Keratinocyte (primary cell): ENCODE measurements around the gene NPPC. TPM values are rescaled to one million over a fixed set of nuclear protein-coding genes. Genes with fewer than 3 reads are reported as not detected.

Source experiments
- DNase-seq: peaks from one replicate; pipeline ENCODE4 v3.0.0-alpha.2; 2011; ENCODE audit warnings: low read depth, missing footprints, low spot score
- FAIRE-seq: peaks from 2 replicates; lab custom pipeline; 2011; peaks lifted over from hg19 to GRCh38; lab: Jason Lieb, UNC
- H2AFZ ChIP-seq: 2 replicates; pipeline ENCODE4 v1.6.0; 2012; ENCODE audit warnings: low read length, control low read depth, inconsistent platforms; ENCODE audit not compliant: control insufficient read depth
- H3K27ac ChIP-seq: 2 replicates; pipeline ENCODE4 v1.5.1; 2011; ENCODE audit warnings: low read length; ENCODE audit not compliant: control insufficient read depth, insufficient read depth
- H3K27me3 ChIP-seq: 3 replicates; pipeline ENCODE4 v1.6.0; 2011; ENCODE audit warnings: low read length; ENCODE audit not compliant: control insufficient read depth, insufficient read depth; ENCODE audit errors: extremely low read depth
- H3K36me3 ChIP-seq, 2 experiments: 2 replicates in 1 of 2; 3 replicates in 1 of 2; pipeline ENCODE4 v1.5.1; 2011; ENCODE audit warnings: low read length in 2 of 2, mild to moderate bottlenecking in 1 of 2; ENCODE audit not compliant: control insufficient read depth in 2 of 2, insufficient read depth in 2 of 2; ENCODE audit errors: extremely low read depth in 1 of 2
- H3K4me1 ChIP-seq: 3 replicates; pipeline ENCODE4 v1.5.1; 2011; ENCODE audit warnings: low read length; ENCODE audit not compliant: control insufficient read depth, insufficient read depth; ENCODE audit errors: extremely low read depth
- H3K4me2 ChIP-seq: 3 replicates; pipeline ENCODE4 v1.6.0; 2011; ENCODE audit warnings: low read depth, low read length; ENCODE audit not compliant: control insufficient read depth, insufficient read depth; ENCODE audit errors: extremely low read depth
- H3K4me3 ChIP-seq, 3 experiments: fragments of 200-600 bp in 1 of 3; sonication (generic) in 1 of 3; 2 replicates in 2 of 3; 3 replicates in 1 of 3; pipeline ENCODE4 v1.5.1; 2011 to 2016; ENCODE audit warnings: low read length in 3 of 3, mild to moderate bottlenecking in 3 of 3, control low read depth in 2 of 3, inconsistent platforms in 1 of 3, low read depth in 1 of 3, mixed read lengths in 1 of 3, mixed run types in 1 of 3, moderate library complexity in 1 of 3; ENCODE audit not compliant: control insufficient read depth in 2 of 3, insufficient read depth in 2 of 3; ENCODE audit errors: extremely low read depth in 1 of 3
- H3K79me2 ChIP-seq: 2 replicates; pipeline ENCODE4 v1.6.0; 2012; ENCODE audit warnings: low read length; ENCODE audit not compliant: control insufficient read depth, insufficient read depth
- H3K9ac ChIP-seq: 3 replicates; pipeline ENCODE4 v1.6.0; 2011; ENCODE audit warnings: low read length; ENCODE audit not compliant: control insufficient read depth, insufficient read depth; ENCODE audit errors: extremely low read depth
- H3K9me1 ChIP-seq: 3 replicates; pipeline ENCODE4 v1.6.0; 2011; ENCODE audit warnings: low read length; ENCODE audit not compliant: control insufficient read depth, insufficient read depth; ENCODE audit errors: extremely low read depth
- H3K9me3 ChIP-seq: 2 replicates; pipeline ENCODE4 v1.5.1; 2012; ENCODE audit warnings: low read depth, low read length; ENCODE audit not compliant: control insufficient read depth
- H4K20me1 ChIP-seq: 3 replicates; pipeline ENCODE4 v1.6.0; 2011; ENCODE audit warnings: low read length; ENCODE audit not compliant: control insufficient read depth, insufficient read depth; ENCODE audit errors: extremely low read depth
- CTCF ChIP-seq, 3 experiments: IDR thresholded peaks in 1 of 3; conservative IDR thresholded peaks in 1 of 3; optimal IDR thresholded peaks in 1 of 3; 2 replicates in 2 of 3; 3 replicates in 1 of 3; pipeline versions ENCODE3 to v1.5.1; 2011; ENCODE audit warnings: low read length in 3 of 3, mild to moderate bottlenecking in 3 of 3, moderate library complexity in 2 of 3, control low read depth in 1 of 3, inconsistent platforms in 1 of 3; ENCODE audit not compliant: insufficient read depth in 2 of 3; ENCODE audit errors: extremely low read depth in 1 of 3
- EZH2 ChIP-seq: IDR thresholded peaks from one replicate; pipeline ENCODE4 v1.6.1; 2012; ENCODE audit warnings: inconsistent platforms, mild to moderate bottlenecking, low read length, moderate library complexity
- dilution Hi-C: fragments of 300-500 bp; cut with MboI; formaldehyde crosslinking; loops from one replicate; pipeline ENCODE4 v1.7.0; 2020; ENCODE audit warnings: low sequenced_read_pairs; ENCODE audit not compliant: extremely low pct_ligation_motif_present
- polyA plus RNA-seq, 5 experiments: library from polyadenylated mRNA; depleted of rRNA in 3 of 5; stranded (reverse) in 3 of 5; stranded (forward) in 1 of 5; unstranded in 1 of 5; fragments of >200 nt; gene quantifications; 1 replicate in 1 of 5; 2 replicates in 3 of 5; 3 replicates in 1 of 5; pipeline versions ENCODE4 v1.2.1 to v1.2.3, GENCODE V29; 2011 to 2012; ENCODE audit warnings: missing spikeins in 2 of 5, low read depth in 1 of 5, low replicate concordance in 1 of 5

The NPPC gene
- polyA plus RNA-seq, 1 donor (not counting 4 experiments of a cell fraction or from before 2014, with no cell fraction given) = not detected

GRCh38 chr2:231879216-231879615 lies 47.0 kb downstream of the NPPC start:
- no peaks in the 10 kb centered on the region for H3K36me3 ChIP-seq
- peaks cover 12% of the 10 kb centered on the region for H3K4me1 ChIP-seq
- no peak for TF ChIP-seq CTCF (optimal IDR thresholded peaks at IDR 0.05 in 1 of 3, IDR thresholded peaks at IDR 0.05 in 1 of 3, conservative IDR thresholded peaks at IDR 0.05 in 1 of 3; ENCODE audit: extremely low read depth in 1 of 3, insufficient read depth in 2 of 3, low read length in 3 of 3)
- TF ChIP-seq EZH2 = no peak
- no peaks in the 10 kb centered on the region for H3K79me2 ChIP-seq
- H4K20me1 ChIP-seq = no peaks in the 10 kb centered on the region
- FAIRE-seq (no peak), DNase-seq (no peak)
- no peaks in the 10 kb centered on the region for H3K9me3 ChIP-seq
- no peak overlapping the region for H3K4me3 ChIP-seq
- H3K9ac ChIP-seq = no peak overlapping the region
- no peak overlapping the region for H3K4me2 ChIP-seq
- dilution Hi-C loops = loop anchor here (25.0 kb wide), 1 partner anchor 558 kb away; no protein-coding TSS in a partner anchor
- peaks cover 8% of the 10 kb centered on the region for H3K27me3 ChIP-seq
- H2AFZ ChIP-seq = no peak overlapping the region
- no peaks in the 10 kb centered on the region for H3K9me1 ChIP-seq
- H3K27ac ChIP-seq = no peak overlapping the region

GRCh38 chr2:231877533-231878456 lies 48.4 kb downstream of the NPPC start:
- DNase-seq = peak; percentile 32
- no peak for TF ChIP-seq CTCF (optimal IDR thresholded peaks at IDR 0.05 in 1 of 3, IDR thresholded peaks at IDR 0.05 in 1 of 3, conservative IDR thresholded peaks at IDR 0.05 in 1 of 3; ENCODE audit: extremely low read depth in 1 of 3, insufficient read depth in 2 of 3, low read length in 3 of 3)
- TF ChIP-seq EZH2 = no peak
- no peaks in the 10 kb centered on the region for H3K9me1 ChIP-seq
- no peak overlapping the region for H3K9ac ChIP-seq
- H3K4me2 ChIP-seq = peak overlapping the region; percentile 8
- dilution Hi-C loops = loop anchor here (25.0 kb wide), 1 partner anchor 560 kb away; no protein-coding TSS in a partner anchor
- no peaks in the 10 kb centered on the region for H3K27me3 ChIP-seq
- H3K36me3 ChIP-seq = no peaks in the 10 kb centered on the region
- H3K4me3 ChIP-seq = no peak overlapping the region
- H3K27ac ChIP-seq = peak overlapping the region; percentile 36
- H3K4me1 ChIP-seq = peaks cover 12% of the 10 kb centered on the region
- H3K79me2 ChIP-seq = no peaks in the 10 kb centered on the region
- no peaks in the 10 kb centered on the region for H4K20me1 ChIP-seq
- no peaks in the 10 kb centered on the region for H3K9me3 ChIP-seq
- no peak overlapping the region for H2AFZ ChIP-seq
- peak; percentile 76 for FAIRE-seq
